ENCODE results near the gene CARD10. TPM values are rescaled to one million over a fixed set of nuclear protein-coding genes. Genes with fewer than 3 reads are reported as not detected.
A peak's percentile ranks its signal among the peaks of the same experiment; 100 is the strongest.
"Not testable (repeated sequence)": the region's sequence is repeated elsewhere in the genome, so short reads cannot be mapped to it uniquely, and the experiment has no call there.

Gene CARD10
- total RNA-seq, 2 donors from 2014 or later = 0.12 to 0.31 TPM

GRCh38 chr22:37549704-37550059 is 30.5 kb upstream of the CARD10 start:
- Mint-ChIP-seq H3K36me3 (ENCODE audit: low read depth) (peaks cover 2% of the 10 kb centered on the region), H3K4me1 (peaks cover 8% of the 10 kb centered on the region), H3K4me3 (no peak overlapping the region), H3K27me3 (peaks cover 19% of the 10 kb centered on the region), H3K27ac (no peak overlapping the region)
- ATAC-seq (no peak), DNase-seq (no peak)
- H3K9me3 ChIP-seq (ENCODE audit: control insufficient read depth, low read length, poor library complexity, severe bottlenecking) = no peaks in the 10 kb centered on the region

GRCh38 chr22:37547251-37547741 is 28.1 kb upstream of the CARD10 start:
- peaks cover 7% of the 10 kb centered on the region for H3K4me1 Mint-ChIP-seq
- no peak overlapping the region for H3K27ac Mint-ChIP-seq
- no peaks in the 10 kb centered on the region for H3K36me3 Mint-ChIP-seq (ENCODE audit: low read depth)
- peaks cover 10% of the 10 kb centered on the region for H3K27me3 Mint-ChIP-seq
- no peaks in the 10 kb centered on the region for H3K9me3 ChIP-seq (ENCODE audit: control insufficient read depth, low read length, poor library complexity, severe bottlenecking)
- no peak overlapping the region for H3K4me3 Mint-ChIP-seq
- DNase-seq = no peak
- no peak for ATAC-seq

- Mint-ChIP-seq H3K27me3 (peaks cover 9% of the 10 kb centered on the region), H3K4me3 (no peak overlapping the region), H3K4me1 (peaks cover 12% of the 10 kb centered on the region), H3K36me3 (ENCODE audit: low read depth) (no peaks in the 10 kb centered on the region), H3K27ac (no peak overlapping the region)
- no peak for DNase-seq
- H3K9me3 ChIP-seq (ENCODE audit: control insufficient read depth, low read length, poor library complexity, severe bottlenecking) = no peaks in the 10 kb centered on the region
- ATAC-seq = no peak
Observed at GRCh38 chr22:37546437-37547250, 27.4 kb upstream of the CARD10 start.

- H3K27ac Mint-ChIP-seq = no peak overlapping the region
- no peak for DNase-seq
- H3K36me3 Mint-ChIP-seq (ENCODE audit: low read depth) = no peaks in the 10 kb centered on the region
- peak overlapping the region; percentile 31 for H3K4me3 Mint-ChIP-seq
- no peak for ATAC-seq
- peaks cover 14% of the 10 kb centered on the region for H3K4me1 Mint-ChIP-seq
- H3K27me3 Mint-ChIP-seq = peaks cover 1% of the 10 kb centered on the region
- no peaks in the 10 kb centered on the region for H3K9me3 ChIP-seq (ENCODE audit: control insufficient read depth, low read length, poor library complexity, severe bottlenecking)
Observed at GRCh38 chr22:37545703-37546436, 26.7 kb upstream of the CARD10 start.

GRCh38 chr22:37544955-37545702 is 25.9 kb upstream of the CARD10 start:
- ATAC-seq (peak; percentile 57), DNase-seq (no peak)
- Mint-ChIP-seq H3K36me3 (ENCODE audit: low read depth) (no peaks in the 10 kb centered on the region), H3K27me3 (peaks cover 8% of the 10 kb centered on the region), H3K27ac (no peak overlapping the region), H3K4me3 (peak overlapping the region; percentile 5), H3K4me1 (peaks cover 19% of the 10 kb centered on the region)
- H3K9me3 ChIP-seq (ENCODE audit: control insufficient read depth, low read length, poor library complexity, severe bottlenecking) = no peaks in the 10 kb centered on the region

GRCh38 chr22:37542959-37543358 is 23.7 kb upstream of the CARD10 start:
- no peaks in the 10 kb centered on the region for H3K9me3 ChIP-seq (ENCODE audit: control insufficient read depth, low read length, poor library complexity, severe bottlenecking)
- ATAC-seq = no peak
- DNase-seq = no peak
- Mint-ChIP-seq H3K4me1 (peaks cover 29% of the 10 kb centered on the region), H3K36me3 (ENCODE audit: low read depth) (no peaks in the 10 kb centered on the region), H3K27me3 (peaks cover 14% of the 10 kb centered on the region), H3K4me3 (no peak overlapping the region), H3K27ac (no peak overlapping the region)

GRCh38 chr22:37542416-37542815 is 23.2 kb upstream of the CARD10 start:
- H3K4me3 Mint-ChIP-seq = peak overlapping the region; percentile 19
- DNase-seq; H3K27ac Mint-ChIP-seq; ATAC-seq; H3K36me3 Mint-ChIP-seq (ENCODE audit: low read depth); H3K9me3 ChIP-seq (ENCODE audit: control insufficient read depth, low read length, poor library complexity, severe bottlenecking): not testable (repeated sequence)
- peaks cover 32% of the 10 kb centered on the region for H3K4me1 Mint-ChIP-seq
- H3K27me3 Mint-ChIP-seq = peaks cover 14% of the 10 kb centered on the region

GRCh38 chr22:37539790-37540189 is 20.6 kb upstream of the CARD10 start:
- H3K9me3 ChIP-seq (ENCODE audit: control insufficient read depth, low read length, poor library complexity, severe bottlenecking); ATAC-seq; H3K36me3 Mint-ChIP-seq (ENCODE audit: low read depth); DNase-seq; H3K4me3 Mint-ChIP-seq; H3K27ac Mint-ChIP-seq: not testable (repeated sequence)
- Mint-ChIP-seq H3K27me3 (peaks cover 14% of the 10 kb centered on the region), H3K4me1 (peaks cover 28% of the 10 kb centered on the region)

- DNase-seq (peak; percentile 77 to 87 (median 79)), ATAC-seq (peak; percentile 99)
- Mint-ChIP-seq H3K4me3 (peak overlapping the region; percentile 79), H3K36me3 (ENCODE audit: low read depth) (no peaks in the 10 kb centered on the region), H3K27me3 (peaks cover 14% of the 10 kb centered on the region), H3K27ac (peak overlapping the region; percentile 91), H3K4me1 (peaks cover 28% of the 10 kb centered on the region)
- H3K9me3 ChIP-seq (ENCODE audit: control insufficient read depth, low read length, poor library complexity, severe bottlenecking) = no peaks in the 10 kb centered on the region
Observed at GRCh38 chr22:37538590-37539357, 19.6 kb upstream of the CARD10 start.

GRCh38 chr22:37535159-37535558 is 15.9 kb upstream of the CARD10 start:
- no peak overlapping the region for H3K4me3 Mint-ChIP-seq
- H3K9me3 ChIP-seq (ENCODE audit: control insufficient read depth, low read length, poor library complexity, severe bottlenecking) = no peaks in the 10 kb centered on the region
- peaks cover 13% of the 10 kb centered on the region for H3K4me1 Mint-ChIP-seq
- ATAC-seq (no peak), DNase-seq (no peak)
- no peaks in the 10 kb centered on the region for H3K36me3 Mint-ChIP-seq (ENCODE audit: low read depth)
- H3K27ac Mint-ChIP-seq = no peak overlapping the region
- H3K27me3 Mint-ChIP-seq = peaks cover 11% of the 10 kb centered on the region

GRCh38 chr22:37534445-37534844 is 15.2 kb upstream of the CARD10 start:
- no peaks in the 10 kb centered on the region for H3K9me3 ChIP-seq (ENCODE audit: control insufficient read depth, low read length, poor library complexity, severe bottlenecking)
- Mint-ChIP-seq H3K27me3 (peaks cover 11% of the 10 kb centered on the region), H3K4me1 (peaks cover 15% of the 10 kb centered on the region), H3K36me3 (ENCODE audit: low read depth) (no peaks in the 10 kb centered on the region), H3K4me3 (no peak overlapping the region), H3K27ac (no peak overlapping the region)
- ATAC-seq (no peak), DNase-seq (no peak)

GRCh38 chr22:37533995-37534394 is 14.8 kb upstream of the CARD10 start:
- H3K4me1 Mint-ChIP-seq = peaks cover 15% of the 10 kb centered on the region
- H3K27ac Mint-ChIP-seq = no peak overlapping the region
- DNase-seq (no peak), ATAC-seq (no peak)
- no peaks in the 10 kb centered on the region for H3K36me3 Mint-ChIP-seq (ENCODE audit: low read depth)
- H3K9me3 ChIP-seq (ENCODE audit: control insufficient read depth, low read length, poor library complexity, severe bottlenecking) = no peaks in the 10 kb centered on the region
- no peak overlapping the region for H3K4me3 Mint-ChIP-seq
- peaks cover 9% of the 10 kb centered on the region for H3K27me3 Mint-ChIP-seq

Data from T-helper 17 cell (primary cell).